Vagina (tissue), 2 donors: Measurements from ENCODE around the gene REXO5. TPM values are rescaled to one million over a fixed set of nuclear protein-coding genes. Genes with fewer than 3 reads are reported as not detected.
A peak's percentile ranks its signal among the peaks of the same experiment; 100 is the strongest.

Source experiments
- DNase-seq, 2 donors: peaks; one replicate each; pipeline ENCODE4 v3.0.0-alpha.2; 2017; ENCODE audit errors: extremely low spot score in 2 of 2
- H3K27ac ChIP-seq: fragments of 200-600 bp; sonication (generic); one replicate; pipeline ENCODE4 v1.5.1; 2019
- H3K27me3 ChIP-seq: fragments of 200-600 bp; sonication (generic); one replicate; pipeline ENCODE4 v1.5.1; 2019
- H3K36me3 ChIP-seq, 2 donors: fragments of 200-600 bp; sonication (generic); one replicate each; pipeline ENCODE4 v1.5.1; 2017 to 2019
- H3K4me1 ChIP-seq: fragments of 200-600 bp; sonication (generic); one replicate; pipeline ENCODE4 v1.5.1; 2019
- H3K4me3 ChIP-seq, 2 donors: fragments of 200-600 bp; sonication (generic); 1 replicate in 1 of 2; 2 replicates in 1 of 2; pipeline ENCODE4 v1.5.1; 2016 to 2019
- H3K9me3 ChIP-seq: fragments of 200-600 bp; sonication (generic); one replicate; pipeline ENCODE4 v1.5.1; 2019
- CTCF ChIP-seq, 3 experiments: fragments of 450-650 bp in 2 of 3; fragments of 200-600 bp in 1 of 3; sonication (generic) in 1 of 3; IDR thresholded peaks; one replicate each; pipeline ENCODE4 v1.5.1; 2017 to 2019; ENCODE audit warnings: antibody characterized with exemption in 3 of 3, mild to moderate bottlenecking in 2 of 3, moderate library complexity in 2 of 3
- POLR2A ChIP-seq, 2 donors: fragments of 450-650 bp; IDR thresholded peaks; one replicate each; pipeline ENCODE4 v1.6.1; 2017; ENCODE audit warnings: antibody characterized with exemption in 2 of 2, mild to moderate bottlenecking in 2 of 2, moderate library complexity in 2 of 2
- POLR2AphosphoS5 ChIP-seq, 2 donors: sonication (generic); formaldehyde crosslinking; IDR thresholded peaks; one replicate each; pipeline ENCODE4 v1.9.0; 2017; ENCODE audit warnings: antibody characterized with exemption in 2 of 2, mild to moderate bottlenecking in 2 of 2, low read depth in 1 of 2; ENCODE audit not compliant: insufficient read depth in 1 of 2
- intact Hi-C: fragments of 100-400 bp; cut with DNase I; formaldehyde crosslinking; loops from one replicate; pipeline ENCODE4 v1.15.1; 2023
- total RNA-seq: library from RNA; depleted of rRNA; stranded (reverse); fragments of >200 nt; gene quantifications from one replicate; pipeline ENCODE4 v1.2.3, GENCODE V29; 2016

Gene REXO5
- total RNA-seq, 1 donor from 2014 or later = 3.7 TPM

- DNase-seq = no peak
- H3K27me3 ChIP-seq = no peaks in the 10 kb centered on the region
- intact Hi-C loops = no loop called here
- no peak overlapping the region for H3K27ac ChIP-seq
- no peaks in the 10 kb centered on the region for H3K9me3 ChIP-seq
- H3K4me3 ChIP-seq = no peak overlapping the region
- peaks cover 7% of the 10 kb centered on the region for H3K4me1 ChIP-seq
- H3K36me3 ChIP-seq = no peaks in the 10 kb centered on the region
- no peak for TF ChIP-seq CTCF (IDR thresholded peaks at IDR 0.05)
Observed at GRCh38 chr16:20768121-20768520, 38.2 kb upstream of the REXO5 start.

- H3K27ac ChIP-seq = no peak overlapping the region
- no peaks in the 10 kb centered on the region for H3K9me3 ChIP-seq
- intact Hi-C loops = no loop called here
- H3K4me1 ChIP-seq = peaks cover 7% of the 10 kb centered on the region
- no peak overlapping the region for H3K4me3 ChIP-seq
- no peak for TF ChIP-seq CTCF (IDR thresholded peaks at IDR 0.05)
- TF ChIP-seq POLR2A (IDR thresholded peaks at IDR 0.05) = no peak
- no peak for TF ChIP-seq POLR2AphosphoS5 (IDR thresholded peaks at IDR 0.05; ENCODE audit: insufficient read depth in 1 of 2, low read depth in 1 of 2)
- no peak for DNase-seq
- H3K27me3 ChIP-seq = no peaks in the 10 kb centered on the region
- H3K36me3 ChIP-seq = no peaks in the 10 kb centered on the region
Observed at GRCh38 chr16:20768818-20769217, 37.5 kb upstream of the REXO5 start.

- no peaks in the 10 kb centered on the region for H3K27me3 ChIP-seq
- TF ChIP-seq CTCF (IDR thresholded peaks at IDR 0.05) (no peak), POLR2AphosphoS5 (IDR thresholded peaks at IDR 0.05; ENCODE audit: insufficient read depth in 1 of 2, low read depth in 1 of 2) (no peak), POLR2A (IDR thresholded peaks at IDR 0.05) (no peak)
- no peak overlapping the region for H3K27ac ChIP-seq
- H3K4me3 ChIP-seq = no peak overlapping the region
- DNase-seq = no peak
- intact Hi-C loops = no loop called here
- no peaks in the 10 kb centered on the region for H3K4me1 ChIP-seq
- H3K36me3 ChIP-seq = no peaks in the 10 kb centered on the region
- no peaks in the 10 kb centered on the region for H3K9me3 ChIP-seq
Observed at GRCh38 chr16:20773679-20774078, 32.6 kb upstream of the REXO5 start.

- no peaks in the 10 kb centered on the region for H3K9me3 ChIP-seq
- intact Hi-C loops = no loop called here
- no peak for TF ChIP-seq POLR2AphosphoS5 (IDR thresholded peaks at IDR 0.05; ENCODE audit: insufficient read depth in 1 of 2, low read depth in 1 of 2)
- TF ChIP-seq CTCF (IDR thresholded peaks at IDR 0.05) = peak in 1 of 3 experiments; percentile 18
- no peak for TF ChIP-seq POLR2A (IDR thresholded peaks at IDR 0.05)
- H3K27ac ChIP-seq = no peak overlapping the region
- H3K4me1 ChIP-seq = no peaks in the 10 kb centered on the region
- no peaks in the 10 kb centered on the region for H3K27me3 ChIP-seq
- DNase-seq = no peak
- no peak overlapping the region for H3K4me3 ChIP-seq
- no peaks in the 10 kb centered on the region for H3K36me3 ChIP-seq
Observed at GRCh38 chr16:20774703-20775362, 31.5 kb upstream of the REXO5 start.

- Histone ChIP-seq H3K4me3 (no peak overlapping the region), H3K4me1 (no peaks in the 10 kb centered on the region), H3K27ac (no peak overlapping the region), H3K27me3 (no peaks in the 10 kb centered on the region), H3K9me3 (no peaks in the 10 kb centered on the region), H3K36me3 (no peaks in the 10 kb centered on the region)
- no peak for TF ChIP-seq POLR2AphosphoS5 (IDR thresholded peaks at IDR 0.05; ENCODE audit: insufficient read depth in 1 of 2, low read depth in 1 of 2)
- no peak for TF ChIP-seq POLR2A (IDR thresholded peaks at IDR 0.05)
- TF ChIP-seq CTCF (IDR thresholded peaks at IDR 0.05) = no peak
- intact Hi-C loops = no loop called here
- no peak for DNase-seq
Observed at GRCh38 chr16:20781697-20782096, 24.6 kb upstream of the REXO5 start.
